Psoas muscle (tissue), 8 donors: ENCODE data around the gene RMDN2. TPM values are rescaled to one million over a fixed set of nuclear protein-coding genes. Genes with fewer than 3 reads are reported as not detected.
"Not testable (repeated sequence)": the region's sequence is repeated elsewhere in the genome, so short reads cannot be mapped to it uniquely, and the experiment has no call there.

Experiments
- ATAC-seq, 4 donors: fragments of 200-7000 bp; cut with Tn5 transposase; one replicate each; pipeline ENCODE4 v1.9.1; 2020; ENCODE audit warnings: moderate library complexity in 3 of 4, mild to moderate bottlenecking in 2 of 4
- DNase-seq, 2 donors: peaks; one replicate each; pipeline ENCODE4 v3.0.0-alpha.2; 2020
- H3K27ac ChIP-seq: fragments of 200-600 bp; one replicate; pipeline ENCODE4 v1.8.0; 2022
- H3K27me3 ChIP-seq, 3 donors: fragments of 200-600 bp in 1 of 3; one replicate each; pipeline versions ENCODE4 v1.6.1 to v1.8.0; 2013 to 2022; ENCODE audit warnings: low read length in 2 of 3, mild to moderate bottlenecking in 2 of 3, moderate library complexity in 1 of 3; ENCODE audit not compliant: insufficient read depth in 3 of 3
- H3K36me3 ChIP-seq, 2 donors: fragments of 200-600 bp in 1 of 2; one replicate each; pipeline versions ENCODE4 v1.6.1 to v1.8.0; 2013 to 2022; ENCODE audit warnings: low read depth in 1 of 2, mild to moderate bottlenecking in 1 of 2, moderate library complexity in 1 of 2; ENCODE audit not compliant: insufficient read depth in 1 of 2
- H3K4me1 ChIP-seq: fragments of 200-600 bp; one replicate; pipeline ENCODE4 v1.8.0; 2022
- H3K4me3 ChIP-seq: fragments of 200-600 bp; one replicate; pipeline ENCODE4 v1.8.0; 2022; ENCODE audit warnings: mild to moderate bottlenecking
- H3K9me3 ChIP-seq: fragments of 200-600 bp; one replicate; pipeline ENCODE4 v1.8.0; 2022
- CTCF ChIP-seq: fragments of 200-600 bp; IDR thresholded peaks from one replicate; pipeline ENCODE4 v1.8.0; 2022; ENCODE audit warnings: antibody characterized with exemption
- WGBS, 3 donors: extraction: QIAGEN DNeasy Blood & Tissue Kit; methylation state at CpG; one replicate each; pipeline versions ENCODE4 v1.1.6 to v1.1.7; 2013; 5-methylcytosine and 5-hydroxymethylcytosine counted together
- intact Hi-C, 2 donors: fragments of 100-400 bp; cut with DNase I; formaldehyde crosslinking; loops; one replicate each; pipeline versions ENCODE4 v1.11.0 to v1.14.2; 2022
- polyA plus RNA-seq, 3 donors: library from polyadenylated mRNA; stranded (reverse); fragments of 200-250 nt; gene quantifications; one replicate each; pipeline ENCODE4 v1.2.3, GENCODE V29; 2013
- total RNA-seq, 4 donors: library from RNA; stranded (reverse); fragmentation: NEBNext Ultra II Directional in 2 of 4; extraction: Animal tissue kit (Norgen Biotek cat#: 25700) in 2 of 4; gene quantifications; one replicate each; pipeline versions ENCODE4 v1.2.1 to v1.2.4, GENCODE V29; 2021 to 2023
- donor health status: healthy with polysubstance abuse.
- donor health status: DM: no; HTN: no; CAD: no; lungs with moderate emphysema.
- donor health status: Bipolar disorder and iron deficiency.
- donor health status: healthy.
- donor health status: DM: yes; HTN: yes; CAD: no.
- donor health status: DM: no; HTN: no; CAD: no.
- donor health status: DM: no; HTN: no; CAD: no.
- donor health status: DM: yes; HTN: yes; CAD: no.

The RMDN2 gene
- total and polyA plus RNA-seq, 7 donors: 2.1 to 5.5 (median 3.5) TPM

GRCh38 chr2:38000485-38001222 lies 75.6 kb downstream of the RMDN2 start:
- H3K27me3 ChIP-seq: no peaks in the 10 kb centered on the region
- ATAC-seq (no peak), DNase-seq (no peak)
- H3K27ac ChIP-seq: no peak overlapping the region
- no peaks in the 10 kb centered on the region for H3K4me1 ChIP-seq
- no peak for TF ChIP-seq CTCF
- intact Hi-C loops: no loop called here
- H3K4me3 ChIP-seq: no peak overlapping the region
- peaks cover 0 to 28% of the 10 kb centered on the region in 2 donors for H3K36me3 ChIP-seq
- no peaks in the 10 kb centered on the region for H3K9me3 ChIP-seq
- 61 to 82% (median 65%) methylated on average over 1 of the region's 1 CpG for WGBS, 3 donors

- H3K27me3 ChIP-seq, H3K4me1 ChIP-seq, H3K27ac ChIP-seq, ATAC-seq, H3K36me3 ChIP-seq, H3K9me3 ChIP-seq, H3K4me3 ChIP-seq, intact Hi-C loops, DNase-seq: not testable (repeated sequence)
- 81 to 88% (median 87%) methylated on average over 6 of the region's 6 CpGs for WGBS, 3 donors
Measured at GRCh38 chr2:38010187-38010586, 85.1 kb downstream of the RMDN2 start.

DNA sequence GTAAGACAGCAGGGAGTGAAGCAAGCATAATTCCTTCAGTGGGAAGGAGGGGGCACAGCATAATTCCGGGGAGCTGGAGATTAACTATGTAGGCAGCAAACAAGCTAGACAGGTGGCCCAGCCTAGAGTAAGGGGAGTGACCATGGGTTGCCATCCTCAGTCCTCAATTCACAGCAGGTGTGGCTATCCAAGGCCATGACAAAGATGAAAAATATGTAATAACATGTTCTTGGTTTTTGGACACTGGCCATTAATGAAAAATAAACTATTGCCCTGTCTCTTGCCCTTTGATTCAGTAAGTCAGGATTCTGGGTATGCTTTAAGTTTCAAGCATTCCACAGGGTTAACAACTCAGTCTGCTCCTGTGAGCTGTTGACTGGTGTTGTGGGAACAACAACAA lies 85.9 kb downstream of the RMDN2 start:
- DNase-seq (no peak), ATAC-seq (no peak)
- Histone ChIP-seq H3K9me3 (no peaks in the 10 kb centered on the region), H3K36me3 (peaks cover 0 to 8% of the 10 kb centered on the region in 2 donors), H3K4me3 (no peak overlapping the region), H3K27me3 (no peaks in the 10 kb centered on the region), H3K27ac (no peak overlapping the region), H3K4me1 (no peaks in the 10 kb centered on the region)
- intact Hi-C loops: no loop called here
- TF ChIP-seq CTCF: no peak
- 70 to 75% (median 71%) methylated on average over 1 of the region's 1 CpG for whole genome bisulfite sequencing, 3 donors

DNA sequence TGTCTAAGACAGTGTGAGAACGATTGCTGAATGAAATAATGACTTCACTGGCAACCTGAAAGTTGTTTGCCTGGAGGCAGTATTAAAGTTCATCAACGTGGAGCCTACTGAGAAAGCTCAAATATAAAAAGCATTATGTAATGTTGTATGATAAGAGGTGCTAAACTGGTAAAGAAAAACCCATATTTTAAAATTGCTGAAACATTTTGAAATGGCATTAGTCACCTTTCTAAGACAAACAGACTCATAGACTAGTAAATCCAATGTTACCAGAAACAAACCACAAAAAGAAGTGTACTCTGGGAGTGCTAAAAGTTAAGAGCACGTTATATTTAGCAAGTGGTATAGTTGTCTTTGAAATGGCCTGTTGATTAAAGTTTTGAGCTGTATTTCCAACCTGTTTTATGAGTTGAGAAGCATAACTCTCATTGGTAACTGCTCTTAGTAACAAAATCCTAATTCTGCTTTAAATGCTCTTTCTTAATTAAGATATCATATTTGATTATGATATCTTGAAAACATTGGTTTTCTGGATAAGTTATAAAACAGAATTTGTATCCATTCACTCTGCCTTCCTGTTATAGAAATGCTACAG lies 88.2 kb downstream of the RMDN2 start:
- no peaks in the 10 kb centered on the region for H3K4me1 ChIP-seq
- no peak for TF ChIP-seq CTCF
- no peak overlapping the region for H3K4me3 ChIP-seq
- no peak for ATAC-seq
- no peak for DNase-seq
- H3K36me3 ChIP-seq: peaks cover 0 to 8% of the 10 kb centered on the region in 2 donors
- intact Hi-C loops: no loop called here
- H3K9me3 ChIP-seq: no peaks in the 10 kb centered on the region
- WGBS, 3 donors: 70 to 81% (median 77%) methylated on average over 3 of the region's 3 CpGs
- H3K27ac ChIP-seq: no peak overlapping the region
- H3K27me3 ChIP-seq: no peaks in the 10 kb centered on the region

DNA sequence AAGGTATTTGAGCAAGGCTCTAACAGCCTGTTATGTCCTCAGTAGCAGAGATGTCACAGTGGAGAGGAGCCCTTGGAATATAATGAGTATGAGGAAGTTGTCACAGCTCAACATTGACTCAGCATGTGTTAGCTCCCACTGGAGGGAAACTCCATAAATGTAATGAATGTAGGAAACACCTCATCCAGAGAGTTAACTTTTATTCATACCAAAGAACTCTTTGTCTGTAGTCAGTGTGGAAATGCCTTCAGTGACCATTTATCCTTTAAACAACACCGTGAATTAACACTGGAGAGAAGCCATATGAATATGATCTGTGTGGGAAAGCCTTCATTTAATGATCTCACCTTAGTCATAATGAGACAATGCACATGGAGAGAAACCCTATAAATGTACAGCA lies 91.1 kb downstream of the RMDN2 start:
- 62 to 68% (median 62%) methylated on average over 1 of the region's 1 CpG for WGBS, 3 donors
- H3K4me3 ChIP-seq: no peak overlapping the region
- peaks cover 0 to 8% of the 10 kb centered on the region in 2 donors for H3K36me3 ChIP-seq
- intact Hi-C loops: no loop called here
- H3K27me3 ChIP-seq: no peaks in the 10 kb centered on the region
- no peak for DNase-seq
- no peak for TF ChIP-seq CTCF
- H3K27ac ChIP-seq: no peak overlapping the region
- no peaks in the 10 kb centered on the region for H3K4me1 ChIP-seq
- no peaks in the 10 kb centered on the region for H3K9me3 ChIP-seq
- no peak for ATAC-seq
